ENCODE measurements around the gene CCKAR. TPM values are rescaled to one million over a fixed set of nuclear protein-coding genes. Genes with fewer than 3 reads are reported as not detected.

CCKAR gene
- total RNA-seq, 2 experiments from 2014 or later: not detected

- no peak overlapping the region for H3K4me3 Mint-ChIP-seq
- no peak for DNase-seq
- CTCF ChIA-PET: interaction anchor here (2.6 kb wide), 1 partner anchor 22 kb away, joined by 6 read pairs; no protein-coding TSS in a partner anchor
- no peak overlapping the region for H3K27ac Mint-ChIP-seq
- H3K27me3 Mint-ChIP-seq: peaks cover 14% of the 10 kb centered on the region
- H3K9me3 Mint-ChIP-seq (ENCODE audit: low read depth): no peaks in the 10 kb centered on the region
- no peaks in the 10 kb centered on the region for H3K36me3 Mint-ChIP-seq
- no peak for ATAC-seq
- H3K4me1 Mint-ChIP-seq: no peaks in the 10 kb centered on the region
Observed at GRCh38 chr4:26482508-26483462, 7.5 kb downstream of the CCKAR start.

GRCh38 chr4:26478330-26478729 lies 12.0 kb downstream of the CCKAR start:
- CTCF ChIA-PET: interaction anchor here (0.9 kb wide), 1 partner anchor 20 kb away, joined by 3 read pairs; no protein-coding TSS in a partner anchor
- DNase-seq (no peak), ATAC-seq (no peak)
- H3K27me3 Mint-ChIP-seq: peaks cover 3% of the 10 kb centered on the region
- no peaks in the 10 kb centered on the region for H3K4me1 Mint-ChIP-seq
- no peaks in the 10 kb centered on the region for H3K36me3 Mint-ChIP-seq
- no peaks in the 10 kb centered on the region for H3K9me3 Mint-ChIP-seq (ENCODE audit: low read depth)
- no peak overlapping the region for H3K4me3 Mint-ChIP-seq
- no peak overlapping the region for H3K27ac Mint-ChIP-seq

- ATAC-seq: no peak
Observed at GRCh38 chr4:26476545-26476944, 13.7 kb downstream of the CCKAR start.

GRCh38 chr4:26475716-26476115 lies 14.6 kb downstream of the CCKAR start:
- no peaks in the 10 kb centered on the region for H3K36me3 Mint-ChIP-seq
- no peak overlapping the region for H3K27ac Mint-ChIP-seq
- DNase-seq (no peak), ATAC-seq (no peak)
- H3K27me3 Mint-ChIP-seq: peaks cover 8% of the 10 kb centered on the region
- H3K9me3 Mint-ChIP-seq (ENCODE audit: low read depth): no peaks in the 10 kb centered on the region
- H3K4me1 Mint-ChIP-seq: no peaks in the 10 kb centered on the region
- CTCF ChIA-PET: interaction anchor here (0.9 kb wide), 1 partner anchor 13 kb away, joined by 3 read pairs; no protein-coding TSS in a partner anchor
- no peak overlapping the region for H3K4me3 Mint-ChIP-seq

More at GRCh38 chr4:26476545-26476944, 13.7 kb downstream of the CCKAR start:
- Mint-ChIP-seq H3K36me3 (no peaks in the 10 kb centered on the region), H3K4me1 (no peaks in the 10 kb centered on the region), H3K27me3 (peaks cover 7% of the 10 kb centered on the region), H3K9me3 (ENCODE audit: low read depth) (no peaks in the 10 kb centered on the region), H3K4me3 (no peak overlapping the region), H3K27ac (no peak overlapping the region)
- DNase-seq: no peak
- CTCF ChIA-PET: no interaction called here

GRCh38 chr4:26474551-26474950 lies 15.7 kb downstream of the CCKAR start:
- H3K4me3 Mint-ChIP-seq: no peak overlapping the region
- CTCF ChIA-PET: no interaction called here
- DNase-seq (no peak), ATAC-seq (no peak)
- H3K27me3 Mint-ChIP-seq: peaks cover 10% of the 10 kb centered on the region
- H3K36me3 Mint-ChIP-seq: no peaks in the 10 kb centered on the region
- H3K4me1 Mint-ChIP-seq: no peaks in the 10 kb centered on the region
- no peaks in the 10 kb centered on the region for H3K9me3 Mint-ChIP-seq (ENCODE audit: low read depth)
- no peak overlapping the region for H3K27ac Mint-ChIP-seq

GRCh38 chr4:26473893-26474292 lies 16.4 kb downstream of the CCKAR start:
- no peak for DNase-seq
- Mint-ChIP-seq H3K27ac (no peak overlapping the region), H3K36me3 (no peaks in the 10 kb centered on the region), H3K4me3 (no peak overlapping the region), H3K27me3 (peaks cover 10% of the 10 kb centered on the region), H3K9me3 (ENCODE audit: low read depth) (no peaks in the 10 kb centered on the region), H3K4me1 (no peaks in the 10 kb centered on the region)
- CTCF ChIA-PET: no interaction called here
- no peak for ATAC-seq

GRCh38 chr4:26471890-26472289 lies 18.4 kb downstream of the CCKAR start:
- Mint-ChIP-seq H3K27me3 (peaks cover 10% of the 10 kb centered on the region), H3K4me3 (no peak overlapping the region), H3K9me3 (ENCODE audit: low read depth) (no peaks in the 10 kb centered on the region), H3K4me1 (no peaks in the 10 kb centered on the region), H3K36me3 (no peaks in the 10 kb centered on the region), H3K27ac (no peak overlapping the region)
- ATAC-seq: no peak
- DNase-seq: no peak
- CTCF ChIA-PET: no interaction called here

- Mint-ChIP-seq H3K27me3 (peaks cover 10% of the 10 kb centered on the region), H3K4me1 (no peaks in the 10 kb centered on the region), H3K9me3 (ENCODE audit: low read depth) (no peaks in the 10 kb centered on the region), H3K36me3 (no peaks in the 10 kb centered on the region), H3K27ac (no peak overlapping the region), H3K4me3 (no peak overlapping the region)
- DNase-seq (peak; percentile 14), ATAC-seq (no peak)
- CTCF ChIA-PET: no interaction called here
Observed at GRCh38 chr4:26468977-26469376, 21.3 kb downstream of the CCKAR start.

GRCh38 chr4:26468283-26468949 lies 21.9 kb downstream of the CCKAR start:
- Mint-ChIP-seq H3K4me3 (no peak overlapping the region), H3K27me3 (peaks cover 10% of the 10 kb centered on the region)
- CTCF ChIA-PET: no interaction called here

GRCh38 chr4:26467724-26468123 lies 22.6 kb downstream of the CCKAR start:
- H3K27me3 Mint-ChIP-seq: peaks cover 10% of the 10 kb centered on the region
- H3K27ac Mint-ChIP-seq: no peak overlapping the region
- ATAC-seq (no peak), DNase-seq (no peak)
- H3K4me3 Mint-ChIP-seq: no peak overlapping the region
- H3K9me3 Mint-ChIP-seq (ENCODE audit: low read depth): peaks cover 2% of the 10 kb centered on the region
- no peaks in the 10 kb centered on the region for H3K4me1 Mint-ChIP-seq
- CTCF ChIA-PET: no interaction called here
- H3K36me3 Mint-ChIP-seq: no peaks in the 10 kb centered on the region

More at GRCh38 chr4:26468283-26468949, 21.9 kb downstream of the CCKAR start:
- Mint-ChIP-seq H3K9me3 (ENCODE audit: low read depth) (no peaks in the 10 kb centered on the region), H3K36me3 (no peaks in the 10 kb centered on the region), H3K4me1 (no peaks in the 10 kb centered on the region), H3K27ac (no peak overlapping the region)
- ATAC-seq (no peak), DNase-seq (peak; percentile 14)

GRCh38 chr4:26466578-26467270 lies 23.6 kb downstream of the CCKAR start:
- Mint-ChIP-seq H3K4me1 (no peaks in the 10 kb centered on the region), H3K36me3 (no peaks in the 10 kb centered on the region), H3K4me3 (no peak overlapping the region), H3K9me3 (ENCODE audit: low read depth) (peaks cover 2% of the 10 kb centered on the region), H3K27me3 (peaks cover 6% of the 10 kb centered on the region), H3K27ac (no peak overlapping the region)
- peak; percentile 4 for DNase-seq
- no peak for ATAC-seq
- CTCF ChIA-PET: no interaction called here

- CTCF ChIA-PET: no interaction called here
Observed at GRCh38 chr4:26464420-26465095, 25.7 kb downstream of the CCKAR start.

GRCh38 chr4:26463386-26463785 lies 26.9 kb downstream of the CCKAR start:
- Mint-ChIP-seq H3K4me1 (peaks cover 5% of the 10 kb centered on the region), H3K27ac (no peak overlapping the region), H3K4me3 (no peak overlapping the region), H3K27me3 (peaks cover 2% of the 10 kb centered on the region), H3K36me3 (no peaks in the 10 kb centered on the region), H3K9me3 (ENCODE audit: low read depth) (peaks cover 2% of the 10 kb centered on the region)
- DNase-seq (no peak), ATAC-seq (no peak)
- CTCF ChIA-PET: interaction anchor here (1.2 kb wide), 1 partner anchor 540 kb away, joined by 3 read pairs; no protein-coding TSS in a partner anchor

More at GRCh38 chr4:26464420-26465095, 25.7 kb downstream of the CCKAR start:
- Mint-ChIP-seq H3K36me3 (no peaks in the 10 kb centered on the region), H3K9me3 (ENCODE audit: low read depth) (peaks cover 2% of the 10 kb centered on the region), H3K4me3 (no peak overlapping the region), H3K27ac (no peak overlapping the region), H3K27me3 (peaks cover 2% of the 10 kb centered on the region), H3K4me1 (no peaks in the 10 kb centered on the region)
- ATAC-seq (no peak), DNase-seq (no peak)
